ENCODE data around the gene ANXA4. TPM values are rescaled to one million over a fixed set of nuclear protein-coding genes. Genes with fewer than 3 reads are reported as not detected.
"Not testable (repeated sequence)": the region's sequence is repeated elsewhere in the genome, so short reads cannot be mapped to it uniquely, and the experiment has no call there.

The ANXA4 gene
- total RNA-seq, 4 donors from 2014 or later, result 61.8 to 79.4 (median 73.9) TPM

DNA sequence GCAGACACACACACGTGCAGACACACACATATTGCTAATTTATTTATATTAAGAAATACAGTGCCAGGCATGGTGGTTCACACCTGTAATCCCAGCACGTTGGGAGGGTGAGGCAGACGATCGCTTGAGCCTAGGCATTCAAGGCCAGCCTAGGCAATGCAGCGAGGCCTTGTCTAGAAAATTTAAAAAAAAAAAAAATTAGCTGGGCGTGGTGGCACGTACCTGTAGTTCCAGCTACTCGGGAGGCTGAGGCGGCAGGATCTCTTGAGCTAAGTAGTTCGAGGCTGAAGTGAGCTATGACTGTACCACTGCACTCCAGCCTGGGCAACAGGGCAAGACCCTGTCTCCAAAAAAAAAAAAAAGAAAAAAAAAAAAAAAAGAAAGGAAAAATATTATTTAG is 28.8 kb downstream of the ANXA4 start:
- no peak for DNase-seq (ENCODE audit: low spot score in 2 of 2)
- H3K36me3 ChIP-seq, result no peaks in the 10 kb centered on the region
- H3K4me3 ChIP-seq, result no peak overlapping the region
- H3K9me3 ChIP-seq, result no peaks in the 10 kb centered on the region
- peak overlapping the region in 2 of 4 donors; percentile 80 to 83 for H3K27ac ChIP-seq
- 95 to 99% methylated on average over 10 of the region's 10 CpGs for WGBS, 2 donors
- H3K27me3 ChIP-seq, result no peaks in the 10 kb centered on the region
- H3K4me1 ChIP-seq, result peaks cover 0 to 81% (median 32%) of the 10 kb centered on the region in 4 donors
- TF ChIP-seq EP300 (IDR thresholded peaks at IDR 0.05), result no peak
- TF ChIP-seq, protein P1, sequence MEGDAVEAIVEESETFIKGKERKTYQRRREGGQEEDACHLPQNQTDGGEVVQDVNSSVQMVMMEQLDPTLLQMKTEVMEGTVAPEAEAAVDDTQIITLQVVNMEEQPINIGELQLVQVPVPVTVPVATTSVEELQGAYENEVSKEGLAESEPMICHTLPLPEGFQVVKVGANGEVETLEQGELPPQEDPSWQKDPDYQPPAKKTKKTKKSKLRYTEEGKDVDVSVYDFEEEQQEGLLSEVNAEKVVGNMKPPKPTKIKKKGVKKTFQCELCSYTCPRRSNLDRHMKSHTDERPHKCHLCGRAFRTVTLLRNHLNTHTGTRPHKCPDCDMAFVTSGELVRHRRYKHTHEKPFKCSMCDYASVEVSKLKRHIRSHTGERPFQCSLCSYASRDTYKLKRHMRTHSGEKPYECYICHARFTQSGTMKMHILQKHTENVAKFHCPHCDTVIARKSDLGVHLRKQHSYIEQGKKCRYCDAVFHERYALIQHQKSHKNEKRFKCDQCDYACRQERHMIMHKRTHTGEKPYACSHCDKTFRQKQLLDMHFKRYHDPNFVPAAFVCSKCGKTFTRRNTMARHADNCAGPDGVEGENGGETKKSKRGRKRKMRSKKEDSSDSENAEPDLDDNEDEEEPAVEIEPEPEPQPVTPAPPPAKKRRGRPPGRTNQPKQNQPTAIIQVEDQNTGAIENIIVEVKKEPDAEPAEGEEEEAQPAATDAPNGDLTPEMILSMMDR (IDR thresholded peaks at IDR 0.05), result no peak
- no peak for TF ChIP-seq POLR2A (IDR thresholded peaks at IDR 0.05)

DNA sequence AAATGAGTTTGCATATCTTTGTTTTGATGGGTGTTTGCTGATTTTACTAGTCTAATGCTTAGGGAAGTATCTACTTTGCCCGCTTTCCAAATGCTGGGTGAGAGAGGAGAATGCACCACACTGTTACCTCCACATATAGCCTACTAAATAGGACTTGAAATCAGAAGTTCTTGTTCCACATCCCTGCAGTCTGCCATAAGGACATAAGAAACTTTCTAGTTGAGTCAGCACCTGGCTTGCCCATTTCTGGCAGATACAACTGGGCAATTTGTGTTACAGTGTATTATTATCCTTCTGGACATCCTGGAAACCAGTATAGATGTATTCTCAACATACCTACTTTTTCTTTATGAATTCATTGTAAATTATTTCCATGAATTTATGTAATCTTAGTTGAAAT is 29.5 kb downstream of the ANXA4 start:
- no peak for TF ChIP-seq EP300 (IDR thresholded peaks at IDR 0.05)
- TF ChIP-seq POLR2A (IDR thresholded peaks at IDR 0.05), result no peak
- TF ChIP-seq, protein P1 (IDR thresholded peaks at IDR 0.05), result no peak

DNA sequence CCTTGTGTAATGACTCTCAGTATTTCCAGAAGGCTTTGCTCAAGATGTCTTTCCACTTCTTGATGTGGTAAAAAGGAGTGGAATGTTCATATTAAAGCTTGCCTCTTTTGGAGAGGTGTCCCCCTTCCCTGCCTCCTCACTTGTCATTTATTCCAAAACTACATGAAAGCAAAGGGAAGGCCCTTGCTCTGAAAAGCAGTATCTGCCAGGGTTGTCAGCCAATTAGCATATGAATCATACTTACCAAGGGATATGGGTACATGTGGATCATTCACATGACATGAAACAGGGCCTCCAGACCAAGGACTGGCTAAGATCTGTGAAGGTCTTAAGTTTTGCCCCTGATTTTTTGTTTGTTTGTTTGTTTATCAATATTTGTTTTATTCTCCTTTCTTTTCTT is 31.3 kb downstream of the ANXA4 start:
- H3K4me3 ChIP-seq, result no peak overlapping the region
- H3K4me1 ChIP-seq, result peaks cover 0 to 56% (median 17%) of the 10 kb centered on the region in 4 donors
- no peak for DNase-seq (ENCODE audit: low spot score in 2 of 2)
- no peaks in the 10 kb centered on the region for H3K27me3 ChIP-seq
- no peaks in the 10 kb centered on the region for H3K36me3 ChIP-seq
- TF ChIP-seq EP300 (IDR thresholded peaks at IDR 0.05) (no peak), POLR2A (IDR thresholded peaks at IDR 0.05) (no peak)
- TF ChIP-seq, protein P1 (IDR thresholded peaks at IDR 0.05), result no peak
- peak overlapping the region in 2 of 4 donors; percentile 47 to 50 for H3K27ac ChIP-seq
- peaks cover 0 to 5% (median 0%) of the 10 kb centered on the region in 4 donors for H3K9me3 ChIP-seq

More for the DNA sequence above, 29.5 kb downstream of the ANXA4 start:
- Histone ChIP-seq H3K9me3 (peaks cover 0 to 5% (median 0%) of the 10 kb centered on the region in 4 donors), H3K27ac (no peak overlapping the region), H3K4me1 (peaks cover 0 to 74% (median 29%) of the 10 kb centered on the region in 4 donors), H3K27me3 (no peaks in the 10 kb centered on the region), H3K4me3 (no peak overlapping the region), H3K36me3 (no peaks in the 10 kb centered on the region)
- DNase-seq (ENCODE audit: low spot score in 2 of 2), result no peak
- WGBS, 2 donors, result 83 to 91% methylated on average over 1 of the region's 1 CpG

DNA sequence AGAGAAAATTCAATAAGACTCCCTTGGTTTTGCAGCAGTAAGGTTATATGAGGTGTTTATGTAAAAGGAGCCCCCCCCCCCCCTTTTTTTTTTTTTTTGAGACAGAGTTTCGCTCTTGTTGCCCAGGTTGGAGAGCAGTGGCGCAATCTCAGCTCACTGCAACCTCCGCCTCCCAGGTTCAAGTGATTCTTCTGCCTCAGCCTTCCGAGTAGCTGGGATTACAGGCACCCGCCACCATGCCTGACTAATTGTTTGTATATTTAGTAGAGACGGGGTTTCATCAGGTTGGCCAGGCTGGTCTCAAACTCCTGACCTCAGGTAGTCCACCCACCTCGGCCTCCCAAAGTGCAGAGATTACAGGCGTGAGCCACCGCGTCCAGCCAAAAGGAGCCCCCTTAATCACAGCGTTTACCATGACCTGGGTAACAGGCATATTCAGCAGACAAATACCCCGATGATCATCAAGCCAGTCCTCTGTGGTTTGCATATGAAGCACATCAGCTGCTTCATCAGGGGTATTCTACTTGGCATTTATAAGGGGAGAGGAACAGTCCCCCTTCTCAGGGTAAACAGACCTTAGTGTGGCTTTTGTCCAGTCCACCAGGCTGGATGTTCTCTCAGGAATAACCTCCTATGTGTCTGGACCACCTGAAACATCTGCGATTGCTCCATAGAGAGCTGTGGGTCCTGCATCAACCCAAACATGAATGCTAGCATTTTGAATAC is 32.5 kb downstream of the ANXA4 start:
- H3K4me3 ChIP-seq; H3K9me3 ChIP-seq; DNase-seq (ENCODE audit: low spot score in 2 of 2); H3K27me3 ChIP-seq; H3K36me3 ChIP-seq: not testable (repeated sequence)
- 86 to 96% methylated on average over 11 to 13 of the region's 13 CpGs for WGBS, 2 donors
- H3K4me1 ChIP-seq, result peaks cover 0 to 45% (median 14%) of the 10 kb centered on the region in 4 donors
- peak overlapping the region in 1 of 4 donors; percentile 47 for H3K27ac ChIP-seq

DNA sequence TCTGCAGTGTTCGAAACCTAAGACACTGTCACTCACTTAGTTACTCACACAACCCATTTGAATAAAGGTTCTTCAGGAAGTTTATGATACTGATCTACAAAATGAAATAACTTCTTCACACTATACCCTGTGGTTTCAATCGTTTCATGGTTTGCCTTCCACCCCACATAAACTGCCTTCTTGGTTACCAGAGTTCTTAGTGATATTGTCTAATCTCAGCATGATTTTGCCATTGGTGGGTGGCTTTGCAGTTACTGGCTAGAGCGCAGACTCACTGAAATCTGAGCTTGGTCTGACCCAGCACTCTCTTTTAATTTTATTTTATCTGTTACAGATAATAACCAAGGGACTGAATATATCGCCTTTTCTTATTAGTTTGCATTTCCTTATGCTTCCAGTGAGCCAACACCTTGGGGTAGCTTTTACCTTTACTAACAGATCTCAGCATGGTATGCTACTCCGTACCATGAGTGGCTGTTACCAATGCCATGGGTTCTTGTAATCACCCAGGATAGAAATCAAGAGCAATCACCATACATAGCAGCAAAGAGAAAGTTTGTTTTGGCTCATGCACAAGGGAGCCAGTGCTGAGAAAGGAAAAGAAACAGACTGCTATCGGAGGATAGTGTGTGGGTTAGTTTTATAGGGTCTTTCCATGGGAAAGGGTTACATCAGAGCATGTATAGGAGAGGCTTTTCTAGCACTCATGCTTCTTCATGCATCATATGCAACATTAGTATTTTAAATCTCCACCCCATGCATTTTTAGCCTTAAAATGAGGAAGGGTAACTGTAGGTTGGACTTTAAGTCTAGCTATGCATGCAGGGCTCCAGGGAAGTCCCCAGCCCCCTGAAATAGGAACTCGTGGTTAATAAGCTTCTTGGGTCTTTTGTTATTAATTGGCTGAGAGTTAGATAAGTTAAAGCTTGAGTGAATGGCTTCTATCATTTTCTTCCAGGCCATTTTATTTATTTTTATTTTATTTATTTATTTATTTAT is 33.3 kb downstream of the ANXA4 start:
- TF ChIP-seq, protein P1 (IDR thresholded peaks at IDR 0.05), result no peak
- TF ChIP-seq POLR2A (IDR thresholded peaks at IDR 0.05), result no peak
- no peak for TF ChIP-seq EP300 (IDR thresholded peaks at IDR 0.05)
- peaks cover 0 to 5% (median 0%) of the 10 kb centered on the region in 4 donors for H3K9me3 ChIP-seq

More for the DNA sequence above, 33.3 kb downstream of the ANXA4 start:
- DNase-seq (ENCODE audit: low spot score in 2 of 2), result no peak
- peaks cover 0 to 45% (median 6%) of the 10 kb centered on the region in 4 donors for H3K4me1 ChIP-seq
- no peaks in the 10 kb centered on the region for H3K36me3 ChIP-seq
- no peaks in the 10 kb centered on the region for H3K27me3 ChIP-seq
- no peak overlapping the region for H3K27ac ChIP-seq
- no peak overlapping the region for H3K4me3 ChIP-seq
- WGBS, 2 donors, result 56 to 64% methylated on average over 7 of the region's 7 CpGs

All from tibial nerve (tissue), 4 donors.